Fibroblast of skin of left quadriceps (primary cell): Measurements from ENCODE around the gene CRCP.
"Not testable (repeated sequence)": the region's sequence is repeated elsewhere in the genome, so short reads cannot be mapped to it uniquely, and the experiment has no call there.

Experiments used
- DNase-seq, 2 experiments: peaks; one replicate each; pipeline ENCODE4 v3.0.0-alpha.2; 2013; ENCODE audit warnings: low read depth in 2 of 2

Gene CRCP

GRCh38 chr7:66114743-66115649, at the start of gene CRCP:
Gene CRCP (plus strand): TSS chr7:66114847. CDS start chr7:66114963, 116 bp downstream.
- DNase-seq: peak; percentile 33 to 36

- DNase-seq: no peak
Measured at GRCh38 chr7:66069732-66070131, 44.9 kb upstream of the CRCP start.

- DNase-seq: no peak
Measured at GRCh38 chr7:66070222-66070621, 44.4 kb upstream of the CRCP start.

GRCh38 chr7:66072208-66072607, 42.4 kb upstream of the CRCP start:
- not testable (repeated sequence) for DNase-seq

- DNase-seq: peak; percentile 69 to 71
Measured at GRCh38 chr7:66075590-66076461, 38.8 kb upstream of the CRCP start, which contains the start of gene ASL. Gene ASL (plus strand): TSS chr7:66075819. CDS start chr7:66076082, 263 bp downstream.

- DNase-seq: no peak
Measured at GRCh38 chr7:66076462-66077329, 38.0 kb upstream of the CRCP start.

GRCh38 chr7:66078067-66078466, 36.6 kb upstream of the CRCP start:
- no peak for DNase-seq

- DNase-seq: no peak
Measured at GRCh38 chr7:66082083-66082482, 32.6 kb upstream of the CRCP start.

- no peak for DNase-seq
Measured at GRCh38 chr7:66082886-66083415, 31.7 kb upstream of the CRCP start.

GRCh38 chr7:66083677-66084076, 31.0 kb upstream of the CRCP start:
- DNase-seq: no peak

GRCh38 chr7:66088861-66089838, 25.5 kb upstream of the CRCP start:
- no peak for DNase-seq

- no peak for DNase-seq
Measured at GRCh38 chr7:66092654-66093053, 22.0 kb upstream of the CRCP start.

- DNase-seq: no peak
Measured at GRCh38 chr7:66095010-66095409, 19.6 kb upstream of the CRCP start.

- DNase-seq: no peak
Measured at GRCh38 chr7:66099232-66099550, 15.5 kb upstream of the CRCP start.

- DNase-seq: peak; percentile 78
Measured at GRCh38 chr7:66099551-66100407, 14.9 kb upstream of the CRCP start.

GRCh38 chr7:66100408-66101050, 14.1 kb upstream of the CRCP start:
- DNase-seq: no peak

GRCh38 chr7:66102168-66102567, 12.5 kb upstream of the CRCP start:
- DNase-seq: not testable (repeated sequence)

GRCh38 chr7:66103994-66104393, 10.7 kb upstream of the CRCP start:
- DNase-seq: not testable (repeated sequence)
